Forelimb muscle (tissue), 1 donor: ENCODE measurements around the gene GUCY2C. TPM values are rescaled to one million over a fixed set of nuclear protein-coding genes. Genes with fewer than 3 reads are reported as not detected.

ENCODE experiments used
- DNase-seq: peaks from one replicate; pipeline ENCODE4 v3.0.0-alpha.2; 2013; ENCODE audit warnings: low read depth
- polyA plus RNA-seq: library from polyadenylated mRNA; unstranded; fragments of 120-200 nt; gene quantifications from one replicate; pipeline ENCODE4 v1.2.1, GENCODE V29; 2013; ENCODE audit not compliant: insufficient read length

The GUCY2C gene
- polyA plus RNA-seq, 1 donor = 0.16 TPM

DNA sequence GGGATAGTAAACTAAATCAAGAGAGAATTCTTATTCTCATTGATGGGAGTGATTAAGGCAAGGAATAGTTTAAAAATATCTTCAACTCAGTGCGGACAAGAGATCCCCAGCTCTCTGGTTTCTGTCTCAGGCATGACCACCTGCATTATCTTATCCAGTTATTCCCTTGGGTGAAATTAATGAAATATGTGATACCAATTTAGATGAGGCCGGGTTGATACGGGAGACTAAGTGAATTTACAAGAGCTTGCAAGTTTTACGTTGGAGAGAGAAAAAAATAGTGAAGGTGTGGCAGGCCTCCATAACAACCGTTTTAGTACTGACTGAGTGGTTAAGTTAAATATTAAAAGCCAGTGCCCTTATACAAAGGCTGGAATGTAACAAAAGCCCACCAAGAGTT, 67.6 kb downstream of the GUCY2C start:
- DNase-seq = no peak

DNA sequence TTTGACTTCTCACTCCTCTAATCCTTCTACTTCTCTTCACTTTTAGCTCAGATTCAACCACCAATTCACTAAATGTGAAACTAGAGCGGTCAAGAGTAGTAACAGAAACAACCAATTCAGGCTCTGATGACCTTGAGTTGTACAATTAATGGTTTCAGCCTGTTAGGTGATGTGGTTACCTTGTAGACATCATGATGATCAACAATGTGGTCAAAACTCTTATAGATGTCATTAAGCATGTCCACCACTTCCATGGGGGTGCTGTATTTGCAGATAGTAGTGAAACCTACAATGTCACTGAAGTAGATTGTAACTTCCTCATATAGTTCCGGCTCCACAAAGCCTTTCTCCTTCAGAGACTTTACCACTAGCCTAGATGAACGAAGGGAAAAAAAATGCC, 74.6 kb downstream of the GUCY2C start:
- no peak for DNase-seq

DNA sequence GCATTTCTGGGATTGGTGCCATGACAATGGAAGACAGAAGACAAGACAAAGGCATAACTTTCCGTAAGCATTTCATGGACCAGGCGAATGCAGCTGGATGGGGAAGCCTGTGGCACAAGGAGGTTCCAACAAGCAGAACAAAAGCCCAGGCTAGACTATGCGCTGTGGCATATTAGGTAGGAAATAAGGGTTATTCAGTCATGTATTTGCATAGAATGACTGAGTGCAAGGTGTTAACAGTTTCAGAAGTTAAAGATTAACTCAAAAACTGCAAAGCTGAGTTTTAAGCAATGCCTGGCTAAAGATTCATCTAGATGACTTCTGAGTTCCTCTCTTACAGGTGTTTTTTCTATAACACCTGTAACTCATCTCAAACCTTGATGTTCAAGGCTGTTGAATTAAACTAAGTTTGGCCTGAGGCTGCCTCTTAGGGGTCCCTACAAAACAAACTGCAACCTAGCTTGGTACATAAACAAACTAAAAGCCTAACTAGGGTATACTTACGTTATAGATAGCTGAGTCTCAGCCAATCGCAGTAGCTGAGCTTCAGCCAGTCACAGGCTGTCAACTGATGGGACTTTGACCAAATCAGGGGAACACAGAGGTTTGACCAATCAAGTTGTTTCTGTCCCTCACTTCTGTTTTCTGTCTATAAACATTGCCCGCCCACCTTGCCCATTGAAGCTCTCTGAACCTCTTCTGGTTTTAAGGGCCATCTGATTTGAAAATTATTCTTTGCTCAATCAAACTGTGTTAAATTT, 76.5 kb downstream of the GUCY2C start:
- DNase-seq = no peak

DNA sequence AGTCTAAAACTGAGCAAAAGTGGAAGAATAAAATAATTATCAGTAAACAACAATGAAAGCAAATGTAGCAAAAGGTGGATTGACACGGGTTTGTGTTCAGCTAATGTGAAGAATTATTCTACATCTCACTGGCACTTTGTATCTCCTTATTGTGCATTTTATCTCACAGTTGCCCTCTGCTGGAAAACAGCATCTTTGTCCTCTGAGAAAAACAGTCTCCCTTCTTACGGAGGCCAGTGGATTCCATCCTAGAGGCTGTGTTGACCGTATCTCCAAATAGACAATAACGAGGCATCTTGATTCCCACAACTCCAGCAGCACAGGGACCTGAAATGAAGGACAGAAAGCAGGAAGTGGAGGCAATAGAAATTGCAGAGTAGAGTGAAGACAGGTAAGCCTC, 77.4 kb downstream of the GUCY2C start:
- DNase-seq = no peak

DNA sequence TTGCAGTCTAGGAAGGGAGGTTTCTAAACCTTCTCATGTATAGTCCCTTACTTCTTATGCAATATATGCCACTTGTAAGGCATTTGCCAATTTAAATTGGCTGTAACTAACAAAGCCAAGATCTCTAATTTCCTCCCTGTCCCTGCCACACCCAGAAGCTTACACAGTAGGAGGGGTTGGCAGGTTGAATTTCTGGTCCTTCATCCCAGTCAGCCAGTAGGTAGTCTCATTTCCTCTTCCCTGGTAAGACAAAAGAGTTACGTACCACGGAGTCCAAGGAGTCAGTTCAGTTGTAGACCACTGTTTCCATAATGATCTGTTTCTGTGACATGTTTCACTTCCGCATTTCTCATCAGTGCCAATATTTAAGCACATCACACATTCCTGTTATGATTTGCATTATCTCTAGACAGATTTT, 81.7 kb downstream of the GUCY2C start:
- DNase-seq = no peak

DNA sequence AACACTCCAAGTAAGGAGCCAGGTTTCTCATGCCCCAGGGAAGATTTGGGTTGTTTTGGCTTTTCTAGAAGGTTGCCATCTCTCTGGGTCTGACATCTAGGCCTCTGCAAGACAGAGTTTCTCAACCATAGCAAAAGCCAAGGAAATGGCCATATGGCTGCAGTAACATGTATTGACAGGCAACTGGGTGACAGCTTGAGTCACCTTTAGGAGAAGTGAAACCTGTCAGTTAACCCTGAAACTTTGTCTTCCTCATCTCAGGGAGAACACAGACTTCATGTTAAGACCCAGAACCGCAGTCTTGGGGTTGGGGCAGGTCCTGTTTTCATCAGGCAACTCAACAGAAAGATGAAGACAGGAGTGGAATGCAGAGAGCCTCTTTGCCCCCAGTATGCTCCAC, 82.7 kb downstream of the GUCY2C start:
- no peak for DNase-seq

DNA sequence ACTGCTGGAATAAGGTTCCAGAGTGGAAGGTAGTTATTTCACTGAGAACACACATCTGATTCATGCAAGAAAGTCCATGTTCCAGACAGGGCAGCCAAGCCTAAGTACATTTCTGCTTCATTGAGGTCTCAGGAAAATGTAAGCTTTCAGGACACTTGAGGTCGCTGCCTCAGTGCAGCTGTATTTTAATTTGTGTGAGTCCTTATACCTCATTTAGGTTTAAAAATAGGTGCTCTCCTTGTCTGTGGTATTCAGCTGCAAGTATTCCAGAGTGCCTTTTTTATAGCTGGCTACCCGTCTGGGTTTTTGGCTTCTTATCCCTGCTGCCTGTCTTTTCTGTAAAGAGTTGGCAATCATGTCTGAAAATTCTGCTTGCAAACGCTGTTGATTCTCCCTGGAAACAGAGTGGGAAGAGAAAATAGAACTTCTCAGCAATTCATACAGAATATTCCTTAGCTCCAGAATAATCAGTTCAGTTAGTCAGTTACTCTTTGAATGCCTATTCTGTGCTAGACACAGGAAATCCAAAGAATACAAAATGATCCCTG, 83.4 kb downstream of the GUCY2C start:
- DNase-seq = no peak

DNA sequence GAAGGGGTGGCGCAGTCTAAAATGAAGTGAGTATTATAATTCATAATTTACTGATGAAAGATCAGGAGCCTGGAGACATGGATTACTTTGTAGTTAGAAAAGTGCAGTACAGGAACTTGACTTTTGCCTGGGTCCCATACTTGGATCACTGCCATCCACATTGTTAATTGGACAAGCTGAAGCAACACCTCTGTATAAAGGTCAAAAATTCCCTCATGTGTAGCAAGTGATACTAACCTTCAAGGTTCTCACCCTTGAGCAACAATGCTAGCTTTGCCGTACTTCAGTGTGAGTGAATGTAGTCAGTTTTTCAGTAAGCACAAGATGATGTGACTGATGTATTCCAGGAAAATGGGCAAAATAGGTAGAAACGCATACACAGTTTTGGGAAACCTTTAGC, 84.1 kb downstream of the GUCY2C start:
- DNase-seq = no peak

DNA sequence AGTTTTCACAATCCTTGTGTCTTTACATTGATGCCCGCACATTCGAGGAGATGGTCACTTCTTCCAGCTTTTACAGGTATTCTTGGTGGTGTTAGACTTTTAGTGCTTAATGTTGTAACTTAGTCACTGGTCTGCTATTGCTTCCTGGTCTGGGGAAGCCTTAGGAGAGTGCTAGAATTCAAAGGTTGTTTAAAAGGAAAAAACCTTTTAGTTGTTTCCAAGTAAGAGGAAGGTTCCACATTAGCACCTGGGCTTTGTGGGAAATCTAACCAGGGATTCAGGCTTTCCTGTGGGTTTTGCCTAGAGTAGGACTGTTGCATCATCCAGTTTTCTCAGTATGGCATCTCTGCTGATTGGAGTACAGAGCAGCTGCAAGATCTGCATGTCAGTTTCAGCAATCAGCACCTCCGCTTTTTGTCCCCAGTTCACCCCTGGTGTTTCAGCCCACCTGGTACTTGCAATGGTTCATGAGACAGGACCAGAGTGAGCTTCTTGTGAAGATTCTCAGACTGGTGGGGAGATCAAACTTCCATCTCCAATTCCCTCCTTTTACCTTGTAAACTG, 84.7 kb downstream of the GUCY2C start:
- DNase-seq = no peak

DNA sequence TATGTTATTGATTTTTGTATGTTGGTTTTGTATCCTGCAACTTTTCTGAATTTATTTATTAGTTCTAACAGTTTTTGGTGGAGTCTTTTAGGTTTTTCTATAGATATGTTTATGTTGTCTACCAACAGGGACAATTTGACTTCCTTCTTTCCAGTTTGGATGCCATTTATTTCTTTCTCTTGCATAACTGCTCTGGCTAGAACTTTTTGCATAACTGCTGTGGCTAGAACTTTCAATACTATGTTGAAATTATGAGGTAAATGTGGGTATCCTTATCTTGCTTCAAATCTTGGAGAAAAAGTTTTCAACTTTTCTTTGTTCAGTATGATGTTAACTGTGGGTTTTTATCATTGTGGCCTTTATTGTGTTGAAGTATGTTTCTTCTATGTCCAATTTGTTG, 88.8 kb downstream of the GUCY2C start:
- DNase-seq = no peak

DNA sequence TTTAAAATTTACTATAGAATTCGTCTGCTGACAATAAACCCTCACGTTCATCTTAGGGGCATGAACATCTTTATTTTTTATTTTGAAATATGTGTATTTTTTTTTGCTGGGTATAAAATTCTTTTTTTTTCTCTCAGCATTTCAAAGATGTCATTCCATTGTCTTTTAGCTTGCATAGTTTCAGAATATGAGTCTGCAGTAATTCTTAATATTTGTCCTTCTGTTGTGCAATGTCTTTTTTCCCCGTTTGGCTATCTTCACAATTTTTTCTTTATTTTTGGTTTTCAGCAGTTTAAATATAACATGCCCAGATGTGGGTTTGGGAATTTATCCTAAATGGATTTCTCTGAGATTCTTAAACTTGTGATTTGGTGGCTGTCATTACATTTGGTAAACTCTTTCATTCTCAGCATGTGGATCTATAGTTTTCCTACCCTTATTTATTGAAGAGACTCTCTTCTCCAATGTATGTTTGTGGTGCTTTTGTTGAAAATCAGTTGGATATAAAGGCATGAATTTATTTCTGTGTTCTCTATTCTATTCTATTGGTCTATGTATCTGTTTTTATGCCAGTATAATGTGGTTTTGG, 90.9 kb downstream of the GUCY2C start:
- no peak for DNase-seq

DNA sequence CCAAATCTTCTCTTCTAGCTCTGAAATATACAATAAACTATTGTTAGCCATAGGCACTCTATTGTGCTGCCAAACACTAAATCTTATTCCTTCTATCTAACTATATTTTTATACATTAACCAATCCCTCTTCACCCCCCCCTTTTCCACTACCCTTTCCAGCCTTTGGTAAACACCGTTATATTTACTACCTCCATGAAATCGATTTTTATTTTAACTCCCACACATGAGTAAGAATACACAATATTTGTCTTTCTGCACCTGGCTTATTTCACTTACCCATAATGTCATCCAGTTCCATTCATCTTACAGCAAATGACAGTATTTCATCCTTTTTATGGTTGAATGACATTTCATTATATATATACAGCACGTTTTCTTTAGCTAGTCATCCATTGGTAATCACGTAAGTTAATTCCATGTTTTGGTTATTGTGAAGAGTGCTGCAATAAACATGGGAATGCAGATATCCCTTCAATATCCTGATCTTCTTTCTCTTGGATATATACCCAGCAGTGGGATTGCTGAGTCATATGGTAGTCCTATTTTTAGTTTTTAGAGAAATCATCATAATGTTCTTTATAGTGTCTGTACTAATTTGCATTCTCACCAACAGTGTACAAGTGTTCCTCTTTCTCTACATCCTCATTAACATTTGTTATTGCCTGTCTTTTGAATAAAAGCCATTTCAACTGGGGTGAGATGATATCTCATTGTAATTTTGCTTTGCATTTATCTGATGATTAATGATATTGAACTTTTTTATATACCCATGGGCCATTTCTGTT, 94.5 kb downstream of the GUCY2C start:
- DNase-seq = no peak

DNA sequence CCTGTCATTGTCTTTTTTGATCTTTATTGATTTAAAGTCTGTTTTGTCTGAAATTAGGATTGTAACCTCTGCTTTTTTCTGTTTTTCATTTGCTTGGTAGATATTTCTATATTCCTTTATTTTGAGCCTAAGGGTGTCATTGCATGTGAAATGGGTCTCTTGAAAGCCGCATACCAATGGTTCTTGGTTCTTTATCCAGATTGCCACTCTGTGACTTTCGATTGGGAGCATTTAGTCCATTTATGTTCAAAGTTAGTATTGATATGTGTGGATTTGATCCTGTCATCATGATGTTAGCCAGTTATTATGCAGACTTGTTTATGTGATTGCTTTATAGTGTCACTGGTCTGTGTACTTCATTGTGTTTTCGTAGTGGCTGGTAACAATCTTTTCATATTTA, 98.9 kb downstream of the GUCY2C start:
- DNase-seq = no peak

DNA sequence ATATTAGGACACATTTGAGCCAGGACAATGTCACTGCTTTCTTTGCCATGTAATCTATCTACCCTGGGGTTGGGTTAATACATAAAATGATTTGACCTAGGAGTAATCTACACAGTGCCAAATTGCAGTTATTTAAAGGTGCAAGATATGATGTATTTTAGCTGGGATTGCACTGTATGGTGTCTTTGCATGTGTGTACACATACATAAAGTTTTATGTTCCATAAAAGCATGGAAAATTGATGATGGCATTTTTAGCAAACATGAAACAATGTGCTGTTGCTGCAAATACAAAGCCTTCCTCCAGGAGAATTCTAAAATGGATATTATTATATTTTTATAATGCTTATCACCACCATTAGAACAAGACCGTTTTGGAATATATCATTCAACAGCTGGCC, 104.7 kb downstream of the GUCY2C start:
- no peak for DNase-seq

DNA sequence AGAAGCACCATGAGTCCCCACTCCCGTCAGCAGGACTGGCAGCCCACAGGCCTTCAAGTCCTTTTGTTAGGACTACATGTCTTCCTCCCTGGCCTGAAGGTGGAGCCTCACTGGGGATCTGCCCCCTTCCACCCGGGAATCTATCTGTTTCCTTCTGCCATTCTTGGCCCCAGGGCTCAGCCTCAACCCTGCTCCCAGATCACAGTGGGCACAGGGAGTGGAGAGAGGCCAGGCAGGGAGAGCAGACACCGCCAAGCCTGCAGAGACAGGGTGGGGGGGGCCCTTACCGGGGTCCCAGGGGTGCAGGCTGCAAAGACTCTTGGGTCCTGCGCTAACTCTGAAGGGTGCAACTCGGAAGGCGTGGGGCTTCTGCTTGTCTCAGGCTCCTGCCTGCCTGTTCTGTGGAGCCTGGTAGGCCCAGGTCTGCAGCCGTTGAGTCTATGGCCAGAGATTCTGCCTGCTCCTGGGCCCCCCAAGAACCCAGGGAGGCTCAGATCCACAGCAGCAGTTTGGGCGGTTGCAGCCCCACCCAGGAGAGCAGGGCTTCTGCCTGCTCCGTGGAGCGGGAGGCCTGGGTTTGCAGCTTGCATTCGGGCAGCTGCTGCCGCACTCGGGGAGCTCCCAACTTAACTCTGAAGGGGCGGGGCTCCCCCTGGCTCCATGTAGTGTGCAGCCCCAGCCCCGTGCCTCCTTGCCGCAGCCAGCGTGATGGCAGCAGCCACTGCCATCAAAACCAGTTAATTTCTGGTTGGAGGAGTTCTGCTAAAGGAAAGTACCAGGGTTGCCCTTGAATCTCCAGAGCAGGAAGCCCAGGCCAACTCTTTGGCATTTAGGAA, 107.0 kb downstream of the GUCY2C start:
- DNase-seq = no peak

DNA sequence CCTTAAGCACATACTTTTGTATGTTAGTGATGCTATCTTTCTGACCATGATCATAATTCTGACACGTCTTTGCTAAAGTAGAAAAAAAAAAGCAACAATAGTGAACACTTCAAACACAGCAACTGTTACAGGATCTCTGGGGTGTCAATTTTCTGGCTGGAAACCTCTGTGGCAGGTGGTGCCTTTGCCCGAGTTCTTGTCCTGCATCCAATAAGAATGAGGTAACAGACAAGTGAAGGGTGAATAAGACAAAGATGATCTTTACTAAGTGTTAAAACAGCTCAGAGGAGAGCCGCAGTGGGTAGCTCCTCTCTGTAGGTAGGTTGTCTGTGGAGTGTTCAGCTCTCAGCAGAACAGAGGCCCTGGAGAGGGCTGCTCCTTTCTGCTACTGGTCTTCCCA, 107.8 kb downstream of the GUCY2C start:
- DNase-seq = no peak

DNA sequence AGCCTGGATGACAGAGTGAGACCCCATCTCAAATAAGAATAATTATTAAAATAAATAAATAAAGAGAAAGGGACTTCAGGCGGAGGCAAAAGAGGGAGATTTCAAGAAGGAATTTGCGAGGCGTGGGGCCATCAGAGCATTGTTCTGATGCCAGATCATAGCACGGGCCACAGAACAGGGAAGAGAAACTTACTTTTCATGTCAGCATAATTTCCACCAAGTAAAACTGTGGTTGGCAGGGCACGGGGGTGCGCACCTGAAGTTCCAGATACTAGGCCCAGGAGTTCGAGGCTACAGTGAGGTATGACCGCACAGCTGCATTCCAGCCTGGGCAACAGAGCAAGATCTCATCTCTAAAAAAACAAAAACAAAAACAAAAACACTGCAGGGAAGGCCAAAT, 117.8 kb downstream of the GUCY2C start:
- DNase-seq = no peak

DNA sequence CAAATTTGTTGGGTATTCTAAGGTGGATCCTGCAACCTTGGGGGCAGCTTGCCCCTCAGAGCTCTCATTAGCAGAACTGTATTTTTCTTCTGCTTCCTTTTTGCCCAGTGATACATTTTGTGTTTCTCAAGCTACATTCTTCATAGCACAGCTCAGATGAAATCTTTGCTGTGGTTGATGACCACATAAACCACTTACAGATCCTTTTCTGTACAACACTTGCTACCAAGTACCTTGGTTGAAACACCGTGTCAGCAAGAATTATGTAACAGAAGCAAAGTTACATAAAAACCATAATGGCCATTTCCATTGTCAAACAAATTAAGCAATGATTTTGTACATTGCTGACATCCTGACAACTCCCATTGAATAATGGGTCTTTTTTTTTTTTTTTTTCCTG, 119.1 kb downstream of the GUCY2C start:
- no peak for DNase-seq

DNA sequence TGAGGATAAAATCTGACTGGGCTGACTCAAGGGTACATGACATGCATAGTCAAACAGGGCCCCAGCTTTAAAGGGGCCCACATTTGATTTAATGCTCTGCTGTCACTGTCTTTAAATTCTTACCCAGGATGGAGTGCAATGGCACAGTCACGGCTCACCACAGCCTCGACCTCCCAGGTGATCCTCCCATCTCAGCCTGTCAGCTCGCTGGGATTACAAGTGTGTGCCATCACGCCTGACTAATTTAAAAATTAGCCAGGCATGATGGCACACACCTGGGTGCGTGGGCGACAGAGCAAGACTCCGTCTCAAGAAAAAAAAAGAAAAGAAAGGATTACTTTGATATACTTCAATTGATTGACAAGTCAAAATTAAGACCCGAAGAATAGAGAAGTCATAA, 119.5 kb downstream of the GUCY2C start:
- DNase-seq = no peak

DNA sequence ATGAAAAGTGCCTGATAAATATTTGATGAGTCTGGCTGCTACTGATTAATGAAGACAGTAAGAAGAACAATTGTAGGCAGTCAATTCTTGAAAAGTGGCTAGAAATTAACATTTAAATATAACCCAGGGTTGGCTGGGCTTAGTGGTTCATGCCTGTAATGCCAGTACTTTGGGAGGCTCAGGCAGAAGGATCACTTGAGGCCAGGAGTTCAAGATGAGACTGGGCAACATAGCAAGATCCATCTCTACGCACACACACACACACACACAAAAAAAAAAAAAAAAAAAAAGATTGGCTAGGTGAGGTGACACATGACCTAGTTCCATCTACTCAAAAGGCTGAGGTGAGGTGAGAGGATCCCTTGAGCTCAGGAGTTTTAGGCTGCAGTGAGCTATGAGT, 120.8 kb downstream of the GUCY2C start:
- DNase-seq = no peak

DNA sequence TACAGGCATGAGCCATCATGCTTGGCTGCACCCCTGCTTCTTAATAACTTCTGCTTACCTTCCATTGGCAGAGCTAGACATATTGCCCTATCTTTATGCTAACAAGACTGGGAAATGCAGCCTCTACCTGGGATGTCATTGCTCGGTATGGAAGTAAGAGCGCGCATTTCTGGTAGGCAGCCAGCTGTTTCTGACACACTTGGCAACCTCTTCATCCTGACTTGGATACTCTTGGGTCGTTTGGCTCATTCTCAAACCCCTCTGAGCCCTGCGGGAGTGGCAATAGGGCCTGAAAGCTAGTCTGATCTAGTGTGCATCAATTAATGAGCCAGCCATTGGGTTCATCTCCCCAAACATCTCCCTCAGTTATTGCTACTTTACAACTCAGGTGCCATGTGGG, 123.3 kb downstream of the GUCY2C start:
- DNase-seq = no peak
